Testis (tissue), 3 donors: Measurements from ENCODE around the gene MEGF11. TPM values are rescaled to one million over a fixed set of nuclear protein-coding genes. Genes with fewer than 3 reads are reported as not detected.

Experiments
- DNase-seq: peaks from one replicate; pipeline ENCODE4 v3.0.0-alpha.2; 2019
- H3K27ac ChIP-seq, 2 donors: fragments of 200-600 bp; sonication (generic); one replicate each; pipeline ENCODE4 v1.5.1; 2019
- H3K27me3 ChIP-seq: fragments of 200-600 bp; sonication (generic); one replicate; pipeline ENCODE4 v1.5.1; 2019
- H3K36me3 ChIP-seq: fragments of 200-600 bp; sonication (generic); one replicate; pipeline ENCODE4 v1.5.1; 2017; ENCODE audit warnings: low read depth; ENCODE audit errors: missing control alignments
- H3K4me1 ChIP-seq: fragments of 200-600 bp; sonication (generic); one replicate; pipeline ENCODE4 v1.5.1; 2019
- H3K4me3 ChIP-seq, 2 donors: fragments of 200-600 bp; sonication (generic); one replicate each; pipeline ENCODE4 v1.5.1; 2017 to 2019
- H3K9me3 ChIP-seq: fragments of 200-600 bp; sonication (generic); one replicate; pipeline ENCODE4 v1.5.1; 2017
- POLR2A ChIP-seq: fragments of 450-650 bp; IDR thresholded peaks from one replicate; pipeline ENCODE4 v1.6.1; 2017; ENCODE audit warnings: antibody characterized with exemption, mild to moderate bottlenecking, moderate library complexity
- WGBS, 2 donors: methylation state at CpG; one replicate each; pipeline ENCODE4 v1.1.5; 2018; 5-methylcytosine and 5-hydroxymethylcytosine counted together
- intact Hi-C: fragments of 100-400 bp; cut with DNase I; formaldehyde crosslinking; loops from one replicate; pipeline ENCODE4 v1.15.1; 2023; ENCODE audit warnings: low total_unique reads
- polyA plus RNA-seq: library from polyadenylated mRNA; stranded (reverse); fragments of 350-450 nt; fragmentation: Illumina TruSeq; extraction: RNeasy Lipid Tissue Mini Kit (QIAGEN cat#74804); gene quantifications from one replicate; pipeline ENCODE4 v1.2.3, GENCODE V29; 2014; ENCODE audit warnings: low read depth, low replicate concordance; ENCODE audit not compliant: insufficient read depth
- total RNA-seq, 2 donors: library from RNA; depleted of rRNA; stranded (reverse); fragments of >200 nt; gene quantifications; one replicate each; pipeline ENCODE4 v1.2.3, GENCODE V29; 2016
- TF ChIP-seq, protein P1 (sequence below), 3 experiments: fragments of 450-650 bp in 2 of 3; fragments of 200-600 bp in 1 of 3; sonication (generic) in 1 of 3; IDR thresholded peaks; one replicate each; pipeline ENCODE4 v1.5.1; 2016 to 2019; ENCODE audit warnings: antibody characterized with exemption in 3 of 3, mild to moderate bottlenecking in 2 of 3, moderate library complexity in 1 of 3

The MEGF11 gene
- total and polyA plus RNA-seq, 3 donors from 2014 or later, result 4.5 to 18.7 (median 8.6) TPM

DNA sequence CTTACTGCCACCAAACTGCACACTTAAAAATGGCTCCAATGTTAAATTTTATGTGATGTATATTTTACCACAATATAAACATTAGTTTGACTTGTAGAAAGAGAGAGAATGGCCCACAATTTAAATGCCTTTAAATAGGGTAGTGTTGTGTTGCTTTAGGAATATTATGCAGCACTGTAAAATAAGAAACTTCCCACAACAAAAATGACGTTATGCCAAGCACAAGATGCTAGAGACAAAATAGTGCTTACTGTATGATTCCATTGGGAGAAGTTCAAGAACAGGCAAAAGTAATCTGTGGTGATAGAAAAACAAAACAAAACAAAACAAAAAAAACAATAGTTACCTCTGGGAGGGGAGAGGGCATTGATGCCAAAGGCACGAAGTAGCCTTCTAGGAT is 91.3 kb downstream of the MEGF11 start:
- Histone ChIP-seq H3K4me1 (no peaks in the 10 kb centered on the region), H3K27ac (no peak overlapping the region), H3K4me3 (no peak overlapping the region), H3K9me3 (no peaks in the 10 kb centered on the region), H3K36me3 (no peaks in the 10 kb centered on the region), H3K27me3 (no peaks in the 10 kb centered on the region)
- no peak for DNase-seq
- TF ChIP-seq, protein P1, sequence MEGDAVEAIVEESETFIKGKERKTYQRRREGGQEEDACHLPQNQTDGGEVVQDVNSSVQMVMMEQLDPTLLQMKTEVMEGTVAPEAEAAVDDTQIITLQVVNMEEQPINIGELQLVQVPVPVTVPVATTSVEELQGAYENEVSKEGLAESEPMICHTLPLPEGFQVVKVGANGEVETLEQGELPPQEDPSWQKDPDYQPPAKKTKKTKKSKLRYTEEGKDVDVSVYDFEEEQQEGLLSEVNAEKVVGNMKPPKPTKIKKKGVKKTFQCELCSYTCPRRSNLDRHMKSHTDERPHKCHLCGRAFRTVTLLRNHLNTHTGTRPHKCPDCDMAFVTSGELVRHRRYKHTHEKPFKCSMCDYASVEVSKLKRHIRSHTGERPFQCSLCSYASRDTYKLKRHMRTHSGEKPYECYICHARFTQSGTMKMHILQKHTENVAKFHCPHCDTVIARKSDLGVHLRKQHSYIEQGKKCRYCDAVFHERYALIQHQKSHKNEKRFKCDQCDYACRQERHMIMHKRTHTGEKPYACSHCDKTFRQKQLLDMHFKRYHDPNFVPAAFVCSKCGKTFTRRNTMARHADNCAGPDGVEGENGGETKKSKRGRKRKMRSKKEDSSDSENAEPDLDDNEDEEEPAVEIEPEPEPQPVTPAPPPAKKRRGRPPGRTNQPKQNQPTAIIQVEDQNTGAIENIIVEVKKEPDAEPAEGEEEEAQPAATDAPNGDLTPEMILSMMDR (IDR thresholded peaks at IDR 0.05), result no peak
- no peak for TF ChIP-seq POLR2A
- 81 to 82% methylated on average over 2 of the region's 2 CpGs for WGBS, 2 donors
- intact Hi-C loops, result no loop called here

DNA sequence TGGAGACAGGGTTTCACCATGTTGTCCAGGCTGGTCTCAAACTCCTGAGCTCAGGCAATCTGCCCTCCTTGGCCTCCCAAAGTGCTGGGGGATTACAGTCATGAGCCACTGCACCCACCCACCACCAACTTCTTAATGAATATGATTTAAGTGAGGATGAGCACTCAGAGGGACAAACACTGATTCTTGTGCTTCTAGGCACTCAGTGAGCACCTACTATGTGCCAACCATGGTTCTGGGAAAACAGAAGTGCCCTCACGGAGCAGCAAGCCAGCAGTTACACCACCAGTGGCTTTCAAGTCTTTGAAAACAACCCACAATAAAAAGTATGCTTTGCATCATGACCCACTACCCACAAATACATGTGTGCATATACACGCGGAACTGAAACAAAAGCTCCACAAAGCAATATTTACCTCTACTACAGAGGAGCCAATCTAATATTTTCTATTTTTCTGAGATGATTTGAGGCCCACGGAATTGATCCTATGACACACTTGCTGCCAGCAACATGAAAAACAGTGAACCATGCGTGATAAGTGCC is 91.9 kb downstream of the MEGF11 start:
- WGBS, 2 donors, result 72 to 96% methylated on average over 5 of the region's 5 CpGs
- no peak overlapping the region for H3K27ac ChIP-seq
- no peak for TF ChIP-seq POLR2A
- TF ChIP-seq, protein P1 (IDR thresholded peaks at IDR 0.05), result no peak
- no peak for DNase-seq
- intact Hi-C loops, result no loop called here
- no peak overlapping the region for H3K4me3 ChIP-seq
- no peaks in the 10 kb centered on the region for H3K36me3 ChIP-seq
- no peaks in the 10 kb centered on the region for H3K9me3 ChIP-seq
- H3K27me3 ChIP-seq, result no peaks in the 10 kb centered on the region
- H3K4me1 ChIP-seq, result no peaks in the 10 kb centered on the region

DNA sequence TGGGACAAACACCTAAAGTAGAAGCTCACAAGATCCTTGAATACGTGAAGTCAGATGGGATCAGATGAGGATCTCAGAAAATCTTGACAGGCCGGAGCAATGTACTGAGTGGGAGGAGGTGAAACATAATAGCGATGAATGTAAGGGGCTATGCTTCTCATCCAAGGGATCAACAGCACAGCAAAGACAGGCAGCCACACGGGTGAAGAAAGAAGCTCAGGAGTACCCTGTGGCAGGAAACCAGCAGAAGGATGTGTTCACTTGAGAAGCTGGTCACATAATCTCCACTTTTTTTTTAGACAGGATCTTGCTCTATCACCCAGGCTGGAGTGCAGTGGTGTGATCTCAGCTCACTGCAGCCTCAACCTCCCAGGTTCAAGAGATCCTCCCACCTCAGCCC is 92.4 kb downstream of the MEGF11 start:
- no peaks in the 10 kb centered on the region for H3K4me1 ChIP-seq
- TF ChIP-seq, protein P1 (IDR thresholded peaks at IDR 0.05), result no peak
- no peak for TF ChIP-seq POLR2A
- no peak overlapping the region for H3K4me3 ChIP-seq
- no peak overlapping the region for H3K27ac ChIP-seq
- no peak for DNase-seq
- 80 to 83% methylated on average over 4 of the region's 4 CpGs for WGBS, 2 donors
- H3K27me3 ChIP-seq, result no peaks in the 10 kb centered on the region
- intact Hi-C loops, result no loop called here
- no peaks in the 10 kb centered on the region for H3K36me3 ChIP-seq
- no peaks in the 10 kb centered on the region for H3K9me3 ChIP-seq

DNA sequence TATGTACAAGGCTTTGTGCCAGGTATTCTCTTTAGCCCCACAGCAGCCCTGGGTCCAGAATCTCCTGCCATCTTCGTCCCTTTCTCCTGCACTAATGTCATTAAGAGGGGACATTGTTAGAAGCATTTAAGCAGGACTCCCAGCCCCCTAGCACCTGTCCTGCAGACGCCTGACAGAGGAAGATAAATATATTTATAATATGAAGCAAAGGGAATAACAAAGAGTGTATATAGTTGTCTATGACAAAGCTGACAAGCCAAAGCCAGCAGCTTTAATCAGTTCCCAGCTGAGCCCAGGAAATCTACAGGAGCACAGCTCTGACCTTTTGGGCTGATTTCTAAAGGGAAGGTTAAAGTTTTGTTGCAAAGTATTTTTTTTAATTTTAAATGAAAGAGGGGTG is 96.0 kb downstream of the MEGF11 start:
- intact Hi-C loops, result no loop called here
- Histone ChIP-seq H3K4me1 (no peaks in the 10 kb centered on the region), H3K27ac (no peak overlapping the region), H3K9me3 (no peaks in the 10 kb centered on the region), H3K36me3 (no peaks in the 10 kb centered on the region), H3K4me3 (no peak overlapping the region), H3K27me3 (no peaks in the 10 kb centered on the region)
- WGBS, 2 donors, result 72 to 81% methylated on average over 2 of the region's 2 CpGs
- DNase-seq, result no peak
- TF ChIP-seq, protein P1 (IDR thresholded peaks at IDR 0.05), result no peak
- TF ChIP-seq POLR2A, result no peak

DNA sequence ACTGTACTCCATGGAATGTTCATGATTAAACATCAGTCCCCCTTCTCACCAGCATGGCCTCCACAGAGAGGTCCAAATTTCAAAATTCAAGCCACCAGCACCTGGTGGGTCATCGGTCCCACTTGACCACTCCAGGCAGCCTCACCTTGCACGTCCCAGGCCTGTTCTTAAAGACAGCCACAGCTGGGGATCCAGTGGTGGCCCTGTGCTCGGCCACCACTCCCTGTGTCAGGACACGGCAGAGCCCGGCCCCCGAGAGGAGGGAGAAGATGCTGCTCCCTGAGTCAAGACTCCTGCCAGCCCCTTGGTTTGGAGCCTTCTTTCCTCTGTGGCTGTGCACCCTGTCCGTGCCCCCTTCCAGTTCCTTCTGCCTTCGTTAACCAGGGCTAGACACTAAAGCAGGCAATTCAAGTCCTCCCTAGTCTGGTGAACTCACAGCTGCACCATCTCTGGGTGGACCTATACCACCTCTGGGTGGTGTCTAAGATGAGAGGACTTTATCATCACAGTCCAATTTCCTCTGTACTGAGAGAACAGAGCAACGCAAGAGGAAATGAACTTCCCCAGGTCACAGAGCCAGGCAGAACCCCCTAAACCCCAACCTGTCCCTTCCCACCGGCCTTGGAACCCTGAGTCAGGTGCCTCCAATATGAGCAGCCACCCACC is 97.1 kb downstream of the MEGF11 start:
- Histone ChIP-seq H3K27me3 (no peaks in the 10 kb centered on the region), H3K4me3 (no peak overlapping the region), H3K27ac (no peak overlapping the region), H3K4me1 (no peaks in the 10 kb centered on the region), H3K9me3 (no peaks in the 10 kb centered on the region), H3K36me3 (no peaks in the 10 kb centered on the region)
- 78 to 87% methylated on average over 4 to 10 of the region's 10 CpGs for WGBS, 2 donors
- intact Hi-C loops, result no loop called here
- DNase-seq, result no peak
- no peak for TF ChIP-seq POLR2A
- TF ChIP-seq, protein P1 (IDR thresholded peaks at IDR 0.05), result no peak
